Right kidney (tissue), 1 donor: ENCODE data around the gene MTHFD1.

Experiments used
- DNase-seq: peaks from one replicate; pipeline ENCODE4 v3.0.0-alpha.2; 2016

The MTHFD1 gene

DNA sequence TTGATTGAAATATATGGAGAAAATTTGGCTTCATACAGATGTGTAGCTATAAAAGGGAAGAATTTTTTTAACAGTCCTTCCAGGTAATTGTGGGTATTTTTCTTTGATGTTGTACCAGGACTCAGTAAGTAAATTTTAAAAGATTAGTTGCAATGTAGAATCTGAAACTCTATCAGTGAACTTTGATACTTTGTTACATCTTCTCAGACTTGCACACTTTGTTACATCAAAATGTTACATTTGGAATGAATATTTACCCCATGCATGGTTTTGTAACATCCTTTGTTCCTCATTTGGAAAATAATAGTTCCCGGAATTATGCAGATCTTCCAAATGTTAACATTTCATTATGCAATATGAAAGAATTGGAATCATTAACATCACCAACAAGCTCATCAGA lies 13.8 kb downstream of the MTHFD1 start:
- DNase-seq, result no peak

DNA sequence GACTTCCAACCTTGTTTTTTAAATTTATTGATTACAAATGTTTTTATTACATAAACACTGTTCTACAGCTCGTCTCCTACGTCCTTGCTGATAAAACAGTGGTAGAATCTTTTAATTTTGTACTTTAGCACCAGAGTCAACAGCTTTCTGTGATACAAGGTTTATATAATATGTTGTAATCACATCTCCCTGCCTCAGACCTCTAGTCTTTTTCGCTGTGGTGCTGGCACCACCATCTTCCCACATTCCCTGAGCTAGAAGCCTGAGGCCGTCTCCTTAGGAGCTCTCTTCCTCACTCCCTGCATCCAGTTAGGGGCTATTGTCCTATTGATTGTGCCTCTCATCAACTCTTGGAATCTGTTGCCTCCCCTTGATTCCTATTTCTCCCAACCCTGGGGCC lies 17.1 kb downstream of the MTHFD1 start:
- no peak for DNase-seq

DNA sequence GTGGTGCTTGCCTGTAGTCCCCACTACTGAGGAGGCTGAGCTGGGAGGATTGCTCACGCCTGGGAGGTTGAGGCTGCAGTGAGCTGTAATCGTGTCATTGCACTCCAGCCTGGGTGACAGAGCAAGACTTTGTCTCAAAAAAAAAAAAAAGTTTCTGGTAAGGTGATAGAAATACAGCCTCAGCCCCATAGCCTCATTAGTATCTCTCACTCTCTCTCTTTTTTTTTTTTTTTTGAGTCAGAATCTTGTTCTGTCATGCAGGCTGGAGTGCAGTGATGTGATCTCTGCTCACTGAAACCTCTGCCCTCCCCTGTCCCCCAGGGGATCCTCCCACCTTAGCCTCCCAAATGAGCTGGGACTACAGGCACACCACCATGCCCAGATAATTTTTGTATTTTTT lies 19.2 kb downstream of the MTHFD1 start:
- DNase-seq, result no peak

DNA sequence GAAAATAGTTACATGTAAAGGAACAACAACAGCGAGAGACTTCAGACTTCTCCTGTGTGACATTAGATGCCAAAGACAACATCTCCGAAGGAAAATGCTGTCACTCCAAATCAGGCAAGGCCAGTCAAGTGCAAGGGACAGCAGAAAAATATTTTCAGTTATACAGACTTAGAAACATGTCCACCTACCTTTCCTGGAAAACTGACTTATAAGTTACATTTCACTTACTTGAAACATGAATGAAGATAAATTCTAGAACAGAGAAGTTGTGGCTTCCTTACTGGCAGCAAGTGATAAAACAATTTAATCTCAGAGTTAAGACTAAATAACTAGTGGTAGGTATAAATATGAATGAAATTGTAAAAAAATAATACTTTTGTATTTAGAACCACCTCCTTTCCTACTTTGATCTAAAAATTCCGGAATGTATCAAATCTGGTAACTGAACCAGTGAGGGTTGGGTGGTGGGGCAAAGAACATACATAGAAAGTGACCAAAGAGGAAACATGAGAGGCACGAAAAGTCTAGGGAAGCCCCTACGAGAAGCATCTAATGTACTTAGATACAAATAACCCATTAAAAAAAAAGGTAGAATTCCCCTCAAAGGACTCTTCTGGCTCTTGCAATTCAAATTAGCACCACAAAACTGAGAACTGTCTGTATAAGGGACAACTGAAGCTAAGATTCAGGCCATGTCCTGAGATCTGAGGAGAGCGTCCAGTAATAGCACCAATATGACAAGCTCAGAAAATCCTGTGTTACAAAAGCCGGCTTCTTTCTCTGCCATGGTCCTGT lies 21.2 kb downstream of the MTHFD1 start:
- DNase-seq, result no peak

DNA sequence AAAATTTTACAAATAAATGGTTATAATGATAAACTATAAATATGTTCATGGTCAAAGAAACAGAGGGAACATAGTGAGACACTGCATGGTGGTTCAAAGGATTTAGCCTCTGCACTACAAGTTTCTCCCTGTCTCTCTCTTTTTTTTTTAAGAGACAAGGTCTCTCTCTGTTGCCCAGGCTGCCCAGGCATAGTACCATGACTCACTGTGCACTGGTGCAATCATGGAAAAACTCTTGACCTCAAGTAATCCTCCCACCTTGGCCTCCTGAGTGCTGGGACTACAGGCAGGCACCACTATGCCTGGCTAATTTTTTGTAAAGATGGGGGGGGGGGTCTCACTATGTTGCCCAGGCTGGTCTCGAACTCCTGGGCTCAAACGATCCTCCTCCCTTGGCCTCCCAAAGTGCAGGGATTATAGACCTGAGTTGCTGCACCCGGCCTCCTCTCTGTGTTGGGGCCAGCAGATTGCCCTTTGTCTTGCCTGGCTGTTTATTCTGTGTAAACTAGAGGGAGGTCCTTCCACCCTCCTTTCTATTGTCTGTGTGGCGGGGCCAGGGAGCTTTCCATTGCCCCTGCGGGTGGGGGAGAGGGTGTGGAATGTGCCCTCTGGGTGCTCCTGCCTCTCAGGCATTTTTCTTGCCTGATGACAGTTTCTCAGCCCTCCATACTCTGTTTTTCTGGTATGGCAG lies 22.1 kb downstream of the MTHFD1 start:
- peak; percentile 8 for DNase-seq

DNA sequence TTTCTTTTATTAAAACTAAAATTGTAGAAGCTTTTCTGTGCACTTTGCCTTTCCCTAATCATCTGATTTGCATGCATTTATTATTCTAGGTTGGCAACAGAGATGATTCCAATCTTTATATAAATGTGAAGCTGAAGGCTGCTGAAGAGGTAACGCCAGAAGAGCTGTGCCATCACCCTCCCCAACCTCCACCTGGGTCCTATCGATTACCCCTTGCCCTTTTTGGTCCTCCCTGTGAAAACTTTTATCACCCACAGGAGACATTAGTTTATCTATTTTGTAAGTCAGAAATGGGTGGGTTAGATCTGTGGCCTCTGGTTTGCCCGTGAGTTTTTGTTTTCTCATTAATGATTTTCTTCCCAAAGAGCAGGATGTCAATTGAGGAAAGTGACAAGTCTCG lies 22.8 kb downstream of the MTHFD1 start:
- no peak for DNase-seq

DNA sequence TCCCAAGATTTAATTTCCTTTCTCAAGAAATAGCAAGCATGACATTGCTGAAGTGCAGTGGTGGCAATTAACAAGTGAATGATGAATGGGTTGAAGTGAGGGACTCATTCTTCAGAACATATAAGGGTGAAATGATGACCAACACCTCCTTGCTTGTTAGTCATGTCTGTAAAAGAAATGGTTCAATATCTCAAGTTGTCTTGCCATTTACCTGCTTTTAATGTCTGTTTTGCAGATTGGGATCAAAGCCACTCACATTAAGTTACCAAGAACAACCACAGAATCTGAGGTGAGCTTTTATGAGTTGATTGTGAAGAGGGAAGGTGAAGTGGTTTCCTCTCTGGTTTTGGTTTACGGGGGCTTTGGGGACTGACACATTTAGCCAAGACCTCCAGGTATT lies 24.1 kb downstream of the MTHFD1 start:
- DNase-seq, result no peak

DNA sequence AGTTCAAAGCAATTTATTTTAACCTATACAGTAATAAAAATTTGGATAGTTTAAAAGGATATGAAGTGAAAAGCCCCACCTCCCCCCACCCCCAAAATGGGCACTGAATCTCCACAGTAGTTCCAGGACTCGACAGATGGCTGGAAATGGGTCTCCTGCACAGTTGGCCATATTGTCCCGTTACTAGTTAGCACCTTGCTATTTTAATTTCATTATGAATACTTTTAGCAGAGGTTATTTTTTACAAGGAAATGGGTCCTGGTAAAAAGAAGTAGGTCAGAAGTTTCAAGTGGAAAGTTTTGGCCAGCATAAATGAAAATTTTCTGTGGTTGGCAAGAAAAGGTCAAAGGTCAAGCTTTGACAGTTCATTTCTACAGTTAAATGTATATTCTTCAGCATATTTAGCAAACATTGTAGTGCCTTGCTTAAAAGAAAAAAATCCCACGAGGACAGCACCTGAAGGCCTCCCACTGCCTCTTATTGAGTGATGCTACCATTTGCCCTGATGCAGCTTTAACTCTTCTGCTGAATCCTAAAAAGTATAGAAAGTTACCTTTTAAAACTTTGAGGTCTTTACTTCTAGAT lies 28.3 kb downstream of the MTHFD1 start:
- no peak for DNase-seq

DNA sequence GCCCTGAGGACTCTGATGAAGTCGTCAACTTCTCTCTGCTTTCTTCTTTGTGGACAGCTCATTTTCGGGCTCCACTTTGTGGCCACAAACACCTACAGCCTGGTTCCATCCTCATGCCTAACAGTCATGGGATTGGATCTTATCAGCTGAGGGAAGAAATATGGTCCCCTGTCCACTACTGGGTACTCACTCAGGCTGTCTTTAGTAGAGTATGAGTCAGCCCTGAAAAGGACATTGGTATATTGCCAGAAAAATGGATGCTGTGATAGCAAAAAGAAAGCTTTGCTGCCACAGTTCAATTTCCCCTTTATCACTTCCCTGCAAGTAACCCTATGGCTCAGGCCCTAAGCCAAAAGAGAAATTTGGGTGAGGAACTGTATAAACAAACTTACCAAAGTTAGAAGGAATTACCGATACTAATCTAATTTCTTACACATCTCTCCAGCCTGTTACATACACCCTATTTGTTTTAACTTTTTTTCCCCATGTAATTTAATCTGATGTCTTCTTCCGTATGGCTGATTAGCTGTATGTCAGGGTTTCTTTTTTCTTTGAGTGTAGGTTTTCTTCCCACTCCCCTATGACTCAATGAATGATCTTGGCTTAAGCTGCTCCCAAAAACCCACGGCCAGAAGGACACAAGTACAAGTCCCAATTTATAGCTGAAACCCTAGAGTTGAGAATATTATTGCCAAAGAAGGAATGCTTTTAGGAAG lies 29.1 kb downstream of the MTHFD1 start:
- DNase-seq, result no peak

DNA sequence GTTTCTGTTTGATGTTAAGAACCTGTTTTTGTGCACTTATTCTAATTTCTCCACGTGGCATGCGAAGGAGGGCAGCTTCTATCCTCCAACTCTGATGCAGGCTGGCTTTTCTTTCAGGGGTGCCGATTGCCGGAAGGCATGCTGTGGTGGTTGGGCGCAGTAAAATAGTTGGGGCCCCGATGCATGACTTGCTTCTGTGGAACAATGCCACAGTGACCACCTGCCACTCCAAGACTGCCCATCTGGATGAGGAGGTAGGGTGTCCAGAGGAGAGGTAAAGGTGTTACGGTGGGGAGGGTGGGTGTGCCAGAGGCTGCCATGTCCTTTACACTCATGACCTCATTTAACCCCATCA lies 29.6 kb downstream of the MTHFD1 start:
- DNase-seq, result no peak

DNA sequence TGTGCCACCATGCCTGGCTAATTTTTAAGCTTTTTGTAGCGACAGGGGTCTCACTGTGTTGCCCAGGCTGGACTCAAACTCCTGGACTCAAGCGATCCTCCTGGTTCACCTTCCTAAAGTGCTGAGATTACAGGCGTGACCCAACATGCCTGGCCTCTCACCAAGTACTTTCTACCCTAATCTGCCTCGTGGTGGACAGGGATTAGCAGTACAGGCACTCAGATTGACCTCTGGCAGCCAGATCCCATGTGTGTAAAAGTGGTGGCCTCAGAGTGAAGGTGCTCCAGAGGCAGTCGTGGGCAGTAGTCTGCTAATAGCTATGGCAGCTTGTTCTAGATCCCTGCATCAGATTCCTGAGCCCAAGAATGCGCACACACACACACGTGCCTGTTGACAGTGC lies 30.9 kb downstream of the MTHFD1 start:
- no peak for DNase-seq

DNA sequence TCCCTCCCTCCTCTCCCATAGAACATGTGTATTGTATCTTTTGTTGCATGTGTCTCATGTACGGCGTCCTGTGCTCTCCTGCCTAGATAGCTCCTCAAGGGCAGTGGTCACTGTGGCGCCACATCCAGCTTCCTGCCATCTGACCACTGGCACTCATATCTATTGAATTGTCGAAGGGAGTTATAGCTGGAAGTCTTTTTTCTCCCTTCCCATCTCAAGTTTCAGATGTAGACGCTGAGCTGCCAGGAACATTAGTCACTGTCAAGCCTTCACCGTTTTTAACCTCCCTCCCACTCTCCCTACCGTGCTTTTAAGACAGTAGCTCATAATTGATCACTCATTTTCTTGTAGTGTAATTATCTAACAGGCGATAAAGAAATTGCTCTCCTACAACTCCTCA lies 33.0 kb downstream of the MTHFD1 start:
- DNase-seq, result peak; percentile 22

DNA sequence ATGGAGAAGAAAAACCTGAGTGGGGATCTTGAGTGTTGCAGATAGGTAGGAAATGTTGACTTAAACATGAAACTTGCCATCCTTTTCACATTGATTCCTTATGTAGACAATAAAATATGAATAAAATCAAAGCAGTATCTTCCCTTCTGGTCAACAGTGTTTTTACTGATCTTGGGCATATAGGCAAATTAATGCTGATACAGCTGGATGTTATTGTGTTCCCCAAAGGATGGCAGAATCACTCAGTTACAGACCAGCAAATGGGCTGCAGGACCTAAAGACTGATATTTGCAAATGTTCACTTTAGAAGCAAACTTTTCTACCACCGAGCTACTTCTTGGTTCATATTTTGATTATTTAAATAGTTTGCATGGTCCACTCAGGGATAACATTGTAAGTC lies 33.9 kb downstream of the MTHFD1 start:
- DNase-seq, result no peak

DNA sequence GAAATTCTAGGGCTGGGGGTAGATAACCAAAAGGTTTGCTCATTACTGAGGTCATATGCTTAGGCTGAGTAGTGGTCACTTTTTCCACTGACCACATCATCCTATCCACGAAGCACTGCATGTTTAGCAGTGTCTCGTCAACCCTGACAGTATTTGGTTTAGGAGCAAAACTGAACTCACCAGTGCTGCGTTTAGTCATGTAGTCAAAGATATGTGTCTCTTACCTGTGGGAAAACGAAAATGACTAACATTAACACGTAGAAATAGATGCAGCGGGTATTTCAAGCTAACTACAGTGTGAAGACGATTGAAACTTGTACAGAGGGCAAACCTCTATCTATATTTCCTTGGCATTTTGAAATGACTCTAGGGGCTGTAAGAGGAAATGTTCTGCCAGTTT lies 34.6 kb downstream of the MTHFD1 start:
- no peak for DNase-seq

DNA sequence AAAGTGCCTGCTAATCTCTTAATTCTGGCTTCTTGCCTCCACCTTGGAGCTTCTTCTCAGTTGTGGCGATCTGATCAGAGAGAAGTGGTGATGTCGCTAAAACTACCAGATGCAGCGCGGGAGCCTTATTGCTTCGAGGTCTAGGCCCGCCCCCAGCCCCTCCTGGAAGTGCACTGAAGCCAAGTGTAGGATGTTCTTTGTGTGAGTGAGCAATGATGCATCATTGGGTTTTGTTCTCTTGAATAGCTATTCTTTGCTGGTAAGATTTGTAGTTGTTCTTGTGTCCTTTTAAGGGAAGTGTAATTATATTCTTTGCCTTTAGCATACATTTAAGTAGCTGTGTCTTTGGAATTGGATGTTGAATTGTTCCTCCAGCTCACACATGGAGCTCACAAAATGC lies 35.8 kb downstream of the MTHFD1 start:
- no peak for DNase-seq

DNA sequence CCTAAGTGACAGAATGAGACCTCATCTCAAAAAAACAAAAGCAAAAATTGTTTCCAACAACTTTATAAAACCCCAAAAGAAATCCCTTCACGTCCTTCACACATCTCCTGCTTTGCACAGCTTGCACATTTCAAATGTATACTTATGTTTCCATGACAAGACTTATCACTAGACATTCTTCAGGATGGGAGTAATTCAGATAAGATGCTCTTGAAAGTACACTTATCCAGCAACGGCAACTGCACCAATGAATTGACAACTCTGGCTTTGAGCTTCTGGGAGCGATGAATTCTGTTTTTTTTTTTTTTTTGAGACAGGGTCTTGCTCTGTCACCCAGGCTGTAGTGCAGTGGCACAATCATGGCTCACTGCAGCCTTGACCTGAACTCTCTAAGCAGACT lies 46.4 kb downstream of the MTHFD1 start:
- no peak for DNase-seq

DNA sequence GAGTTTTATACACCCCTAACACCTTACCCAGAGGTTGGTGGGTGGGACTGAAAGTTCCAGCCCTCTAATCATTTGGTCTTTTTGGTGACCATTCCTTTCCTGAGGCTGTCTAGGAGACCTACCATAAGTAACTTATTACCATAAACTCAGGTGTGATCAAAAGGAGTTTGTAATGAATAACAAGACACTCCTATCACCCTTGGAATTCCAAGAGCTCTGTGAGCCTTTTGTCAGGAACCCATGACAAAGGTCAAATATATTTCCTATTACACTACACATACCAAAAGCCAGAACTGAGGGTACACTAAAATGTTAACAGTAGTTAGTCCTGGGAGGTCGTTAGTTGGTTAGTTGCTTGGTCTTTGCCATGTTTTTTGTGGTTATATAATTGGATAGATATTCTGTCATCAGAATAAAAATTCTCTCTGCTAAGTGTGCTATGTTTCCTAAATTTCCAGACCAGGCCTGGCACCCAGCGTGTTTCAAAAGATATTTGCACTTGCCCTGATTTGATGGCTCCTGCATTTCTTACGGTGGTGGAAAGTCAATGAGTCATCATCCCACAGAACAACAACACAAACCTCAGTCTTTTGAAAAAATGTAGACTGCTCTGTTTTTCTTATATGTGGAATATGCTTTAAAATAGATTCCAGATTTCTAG lies 50.2 kb downstream of the MTHFD1 start:
- DNase-seq, result peak; percentile 14

DNA sequence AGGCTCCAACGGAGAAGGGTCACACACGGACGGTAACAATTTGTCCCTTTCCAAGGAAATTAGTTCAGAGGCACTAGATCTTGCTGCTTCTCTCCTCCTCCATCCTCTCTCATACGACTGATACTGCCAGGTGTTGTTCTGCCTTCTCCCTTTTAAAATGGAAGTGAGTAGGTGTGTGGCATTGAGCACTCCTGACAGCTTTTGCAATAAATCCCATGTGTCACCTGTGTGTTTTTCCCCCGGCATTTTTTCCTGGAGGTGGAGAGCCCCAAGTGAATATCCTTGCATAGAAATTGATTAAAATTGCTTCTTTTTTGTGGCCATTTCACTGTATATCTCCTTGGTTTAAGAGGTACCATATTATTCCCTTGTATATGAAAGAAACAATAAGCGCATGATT lies 51.0 kb downstream of the MTHFD1 start:
- no peak for DNase-seq

DNA sequence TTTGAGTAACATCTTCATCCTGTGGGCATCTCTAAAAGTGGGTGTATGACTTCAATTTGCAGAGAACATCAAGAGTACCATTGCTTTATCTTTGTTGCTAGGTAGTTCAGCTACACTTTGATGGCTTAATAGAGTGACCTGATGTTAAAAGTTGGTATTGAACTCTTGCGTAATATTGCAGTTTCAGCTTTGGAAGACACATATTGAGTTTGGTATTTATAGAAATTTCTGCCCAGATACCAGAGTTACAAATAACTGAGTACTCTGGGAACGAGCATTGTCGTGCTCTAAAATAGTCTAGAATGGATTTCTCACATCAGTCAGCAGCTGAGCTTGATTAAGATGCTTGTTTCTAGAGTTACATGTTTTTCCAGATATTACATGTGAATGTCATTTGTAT lies 52.3 kb downstream of the MTHFD1 start:
- no peak for DNase-seq

DNA sequence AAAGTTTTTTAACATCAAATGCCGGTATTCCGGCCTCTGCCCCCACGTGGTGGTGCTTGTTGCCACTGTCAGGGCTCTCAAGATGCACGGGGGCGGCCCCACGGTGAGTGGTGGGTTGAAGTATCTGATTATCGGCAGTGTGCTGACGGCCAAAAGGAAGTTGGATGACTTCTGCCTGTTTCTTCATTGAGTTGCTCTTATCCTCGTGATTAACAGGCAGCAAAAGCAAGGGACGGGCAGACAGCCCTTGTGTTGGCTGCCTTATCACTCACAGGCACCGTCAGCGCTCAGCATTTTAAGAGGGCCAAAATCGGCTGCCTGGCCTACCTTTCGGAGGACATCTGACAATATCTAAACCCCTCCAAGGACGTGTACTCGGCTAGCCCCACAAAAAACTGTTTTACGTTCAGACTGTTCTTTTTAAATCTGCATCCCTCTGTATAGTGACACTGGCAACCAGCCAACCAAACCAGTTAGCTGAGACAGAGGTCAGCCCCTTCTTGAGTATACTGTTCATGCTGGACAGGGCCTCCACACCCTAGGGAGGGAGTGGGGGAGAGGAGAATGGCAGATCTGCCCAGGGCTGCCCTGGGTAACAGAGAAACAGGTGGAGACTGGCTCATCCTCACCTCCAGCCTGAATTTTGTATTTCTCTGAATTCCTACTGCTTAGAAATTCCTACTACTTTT lies 54.3 kb downstream of the MTHFD1 start:
- peak; percentile 34 for DNase-seq

DNA sequence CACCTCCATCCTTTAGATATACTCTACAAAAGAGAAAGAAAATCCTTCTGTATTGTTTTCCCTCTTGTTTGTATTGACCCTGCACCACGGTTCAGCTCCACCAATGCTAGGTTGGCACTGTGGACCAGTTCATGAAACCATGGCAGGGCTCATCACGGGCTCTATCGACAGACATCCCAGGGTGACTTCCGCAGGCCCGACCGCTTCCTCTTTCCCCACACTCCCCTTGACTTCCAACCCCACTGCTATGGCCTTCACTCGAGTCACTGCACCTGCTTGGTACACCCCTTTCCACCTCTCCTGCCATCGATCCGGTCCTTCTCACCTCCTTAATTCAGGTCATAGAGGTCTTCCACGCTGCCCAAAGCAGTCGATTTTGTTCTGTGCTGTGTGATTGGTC lies 56.0 kb downstream of the MTHFD1 start:
- DNase-seq, result no peak
